ENCODE results near the gene SNRNP200.

DNA sequence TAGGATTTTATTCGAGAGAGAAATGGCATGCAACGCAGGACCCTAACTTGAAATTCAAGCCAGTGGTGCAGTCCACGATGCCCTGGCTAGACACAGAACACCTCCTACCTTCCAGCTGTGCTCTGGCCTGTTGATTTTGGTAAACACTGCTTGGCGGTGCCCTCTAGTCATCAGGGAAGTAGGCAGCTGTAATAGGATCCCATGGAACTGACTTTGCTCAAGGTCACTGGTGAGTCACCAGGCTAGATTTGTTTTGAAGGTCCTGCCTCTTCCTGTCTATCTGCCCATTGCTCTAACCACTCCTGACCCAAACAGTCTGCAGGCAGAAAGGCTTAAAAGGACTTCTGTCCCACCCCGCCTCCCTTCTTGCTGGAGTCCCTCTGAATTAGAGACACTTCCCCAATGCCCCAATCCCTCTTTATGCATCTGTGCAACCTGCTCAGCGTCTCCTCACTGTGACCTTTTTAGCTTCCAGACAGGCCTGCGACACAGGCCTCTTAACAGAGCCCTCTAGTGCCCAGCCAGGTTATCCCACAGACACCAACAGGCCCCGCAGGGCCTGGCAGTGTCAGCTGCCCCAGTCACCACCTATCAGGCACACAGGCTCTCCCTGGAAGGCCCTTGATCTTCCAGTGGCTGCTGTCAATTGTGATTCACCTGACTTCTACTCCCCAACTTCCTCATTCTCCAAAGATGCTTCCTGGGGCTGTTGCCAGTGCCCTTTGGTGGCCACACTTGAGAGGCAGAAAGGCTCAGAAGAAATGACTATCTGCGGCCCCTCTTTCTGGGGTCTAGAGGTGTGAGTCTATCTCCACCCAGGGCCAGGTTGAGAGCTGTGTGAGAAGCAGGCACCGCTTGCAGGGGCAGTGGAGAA lies 44.7 kb downstream of the SNRNP200 start:
- TF ChIP-seq, protein P1, sequence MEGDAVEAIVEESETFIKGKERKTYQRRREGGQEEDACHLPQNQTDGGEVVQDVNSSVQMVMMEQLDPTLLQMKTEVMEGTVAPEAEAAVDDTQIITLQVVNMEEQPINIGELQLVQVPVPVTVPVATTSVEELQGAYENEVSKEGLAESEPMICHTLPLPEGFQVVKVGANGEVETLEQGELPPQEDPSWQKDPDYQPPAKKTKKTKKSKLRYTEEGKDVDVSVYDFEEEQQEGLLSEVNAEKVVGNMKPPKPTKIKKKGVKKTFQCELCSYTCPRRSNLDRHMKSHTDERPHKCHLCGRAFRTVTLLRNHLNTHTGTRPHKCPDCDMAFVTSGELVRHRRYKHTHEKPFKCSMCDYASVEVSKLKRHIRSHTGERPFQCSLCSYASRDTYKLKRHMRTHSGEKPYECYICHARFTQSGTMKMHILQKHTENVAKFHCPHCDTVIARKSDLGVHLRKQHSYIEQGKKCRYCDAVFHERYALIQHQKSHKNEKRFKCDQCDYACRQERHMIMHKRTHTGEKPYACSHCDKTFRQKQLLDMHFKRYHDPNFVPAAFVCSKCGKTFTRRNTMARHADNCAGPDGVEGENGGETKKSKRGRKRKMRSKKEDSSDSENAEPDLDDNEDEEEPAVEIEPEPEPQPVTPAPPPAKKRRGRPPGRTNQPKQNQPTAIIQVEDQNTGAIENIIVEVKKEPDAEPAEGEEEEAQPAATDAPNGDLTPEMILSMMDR (IDR thresholded peaks at IDR 0.05): peak in 3 of 5 experiments; percentile 26 to 49 (median 46)
- peak; percentile 58 for TF ChIP-seq POLR2A (IDR thresholded peaks at IDR 0.05)

All from transverse colon (tissue), 3 donors.